Measurements from ENCODE around the gene AQP11.

- TF ChIP-seq, protein P1, sequence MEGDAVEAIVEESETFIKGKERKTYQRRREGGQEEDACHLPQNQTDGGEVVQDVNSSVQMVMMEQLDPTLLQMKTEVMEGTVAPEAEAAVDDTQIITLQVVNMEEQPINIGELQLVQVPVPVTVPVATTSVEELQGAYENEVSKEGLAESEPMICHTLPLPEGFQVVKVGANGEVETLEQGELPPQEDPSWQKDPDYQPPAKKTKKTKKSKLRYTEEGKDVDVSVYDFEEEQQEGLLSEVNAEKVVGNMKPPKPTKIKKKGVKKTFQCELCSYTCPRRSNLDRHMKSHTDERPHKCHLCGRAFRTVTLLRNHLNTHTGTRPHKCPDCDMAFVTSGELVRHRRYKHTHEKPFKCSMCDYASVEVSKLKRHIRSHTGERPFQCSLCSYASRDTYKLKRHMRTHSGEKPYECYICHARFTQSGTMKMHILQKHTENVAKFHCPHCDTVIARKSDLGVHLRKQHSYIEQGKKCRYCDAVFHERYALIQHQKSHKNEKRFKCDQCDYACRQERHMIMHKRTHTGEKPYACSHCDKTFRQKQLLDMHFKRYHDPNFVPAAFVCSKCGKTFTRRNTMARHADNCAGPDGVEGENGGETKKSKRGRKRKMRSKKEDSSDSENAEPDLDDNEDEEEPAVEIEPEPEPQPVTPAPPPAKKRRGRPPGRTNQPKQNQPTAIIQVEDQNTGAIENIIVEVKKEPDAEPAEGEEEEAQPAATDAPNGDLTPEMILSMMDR (IDR thresholded peaks at IDR 0.05; ENCODE audit: borderline replicate concordance, extremely low read depth, low read length, poor library complexity, severe bottlenecking): no peak
- TF ChIP-seq EZH2 (IDR thresholded peaks at IDR 0.05; ENCODE audit: borderline replicate concordance, low read depth, low read length, severe bottlenecking): no peak
Measured at GRCh38 chr11:77590194-77590782, 535 bp downstream of the AQP11 start.
